ENCODE measurements around the gene HES1. TPM values are rescaled to one million over a fixed set of nuclear protein-coding genes. Genes with fewer than 3 reads are reported as not detected.

HES1 gene
- total RNA-seq, 2 donors from 2014 or later, result 2.4 to 3.1 TPM

GRCh38 chr3:194165271-194166018 is 29.5 kb downstream of the HES1 start:
- DNase-seq, result no peak
- Mint-ChIP-seq H3K4me3 (no peak overlapping the region), H3K36me3 (ENCODE audit: low read depth) (peaks cover 9% of the 10 kb centered on the region), H3K27me3 (peaks cover 92% of the 10 kb centered on the region), H3K4me1 (peaks cover 4% of the 10 kb centered on the region), H3K27ac (no peak overlapping the region)
- no peaks in the 10 kb centered on the region for H3K9me3 ChIP-seq (ENCODE audit: control insufficient read depth, low read length, poor library complexity, severe bottlenecking)
- ATAC-seq, result no peak

GRCh38 chr3:194166682-194167479 is 30.9 kb downstream of the HES1 start:
- H3K4me3 Mint-ChIP-seq, result no peak overlapping the region
- DNase-seq, result no peak
- H3K9me3 ChIP-seq (ENCODE audit: control insufficient read depth, low read length, poor library complexity, severe bottlenecking), result no peaks in the 10 kb centered on the region
- no peak overlapping the region for H3K27ac Mint-ChIP-seq
- peaks cover 7% of the 10 kb centered on the region for H3K36me3 Mint-ChIP-seq (ENCODE audit: low read depth)
- H3K27me3 Mint-ChIP-seq, result peaks cover 78% of the 10 kb centered on the region
- ATAC-seq, result no peak
- H3K4me1 Mint-ChIP-seq, result peaks cover 2% of the 10 kb centered on the region

- DNase-seq, result no peak
- Mint-ChIP-seq H3K27ac (no peak overlapping the region), H3K4me1 (peaks cover 2% of the 10 kb centered on the region), H3K27me3 (peaks cover 71% of the 10 kb centered on the region), H3K36me3 (ENCODE audit: low read depth) (peaks cover 6% of the 10 kb centered on the region), H3K4me3 (no peak overlapping the region)
- ATAC-seq, result no peak
- no peaks in the 10 kb centered on the region for H3K9me3 ChIP-seq (ENCODE audit: control insufficient read depth, low read length, poor library complexity, severe bottlenecking)
These were observed 31.7 kb downstream of the HES1 start for GRCh38 chr3:194167480-194168282.

GRCh38 chr3:194168994-194169393 is 33.0 kb downstream of the HES1 start:
- Mint-ChIP-seq H3K4me1 (peaks cover 2% of the 10 kb centered on the region), H3K27me3 (peaks cover 59% of the 10 kb centered on the region), H3K36me3 (ENCODE audit: low read depth) (peaks cover 4% of the 10 kb centered on the region), H3K27ac (no peak overlapping the region), H3K4me3 (no peak overlapping the region)
- DNase-seq (no peak), ATAC-seq (no peak)
- no peaks in the 10 kb centered on the region for H3K9me3 ChIP-seq (ENCODE audit: control insufficient read depth, low read length, poor library complexity, severe bottlenecking)

- peaks cover 4% of the 10 kb centered on the region for H3K36me3 Mint-ChIP-seq (ENCODE audit: low read depth)
- no peak overlapping the region for H3K4me3 Mint-ChIP-seq
- peaks cover 2% of the 10 kb centered on the region for H3K4me1 Mint-ChIP-seq
- no peak for ATAC-seq
- no peak for DNase-seq
- no peaks in the 10 kb centered on the region for H3K9me3 ChIP-seq (ENCODE audit: control insufficient read depth, low read length, poor library complexity, severe bottlenecking)
- peaks cover 58% of the 10 kb centered on the region for H3K27me3 Mint-ChIP-seq
- H3K27ac Mint-ChIP-seq, result peak overlapping the region; percentile 53
These were observed 33.6 kb downstream of the HES1 start for GRCh38 chr3:194169595-194169994.

GRCh38 chr3:194170793-194171192 is 34.8 kb downstream of the HES1 start:
- Mint-ChIP-seq H3K36me3 (ENCODE audit: low read depth) (peaks cover 2% of the 10 kb centered on the region), H3K27me3 (peaks cover 53% of the 10 kb centered on the region), H3K4me3 (no peak overlapping the region), H3K27ac (no peak overlapping the region), H3K4me1 (peaks cover 2% of the 10 kb centered on the region)
- ATAC-seq (no peak), DNase-seq (no peak)
- no peaks in the 10 kb centered on the region for H3K9me3 ChIP-seq (ENCODE audit: control insufficient read depth, low read length, poor library complexity, severe bottlenecking)

GRCh38 chr3:194174406-194174805 is 38.5 kb downstream of the HES1 start:
- no peak for DNase-seq
- Mint-ChIP-seq H3K4me1 (no peaks in the 10 kb centered on the region), H3K27ac (no peak overlapping the region), H3K4me3 (no peak overlapping the region), H3K36me3 (ENCODE audit: low read depth) (peaks cover 2% of the 10 kb centered on the region), H3K27me3 (peaks cover 46% of the 10 kb centered on the region)
- ATAC-seq, result no peak
- no peaks in the 10 kb centered on the region for H3K9me3 ChIP-seq (ENCODE audit: control insufficient read depth, low read length, poor library complexity, severe bottlenecking)

GRCh38 chr3:194174980-194175379 is 39.0 kb downstream of the HES1 start:
- peaks cover 45% of the 10 kb centered on the region for H3K27me3 Mint-ChIP-seq
- no peak overlapping the region for H3K4me3 Mint-ChIP-seq
- H3K4me1 Mint-ChIP-seq, result no peaks in the 10 kb centered on the region
- DNase-seq (no peak), ATAC-seq (no peak)
- no peak overlapping the region for H3K27ac Mint-ChIP-seq
- peaks cover 2% of the 10 kb centered on the region for H3K36me3 Mint-ChIP-seq (ENCODE audit: low read depth)
- no peaks in the 10 kb centered on the region for H3K9me3 ChIP-seq (ENCODE audit: control insufficient read depth, low read length, poor library complexity, severe bottlenecking)

GRCh38 chr3:194176274-194176991 is 40.5 kb downstream of the HES1 start:
- no peaks in the 10 kb centered on the region for H3K9me3 ChIP-seq (ENCODE audit: control insufficient read depth, low read length, poor library complexity, severe bottlenecking)
- no peak for ATAC-seq
- Mint-ChIP-seq H3K4me3 (no peak overlapping the region), H3K27ac (no peak overlapping the region), H3K36me3 (ENCODE audit: low read depth) (peaks cover 2% of the 10 kb centered on the region), H3K27me3 (peaks cover 43% of the 10 kb centered on the region), H3K4me1 (peaks cover 2% of the 10 kb centered on the region)
- no peak for DNase-seq

GRCh38 chr3:194177141-194177540 is 41.2 kb downstream of the HES1 start:
- ATAC-seq, result no peak
- no peak for DNase-seq
- no peaks in the 10 kb centered on the region for H3K9me3 ChIP-seq (ENCODE audit: control insufficient read depth, low read length, poor library complexity, severe bottlenecking)
- Mint-ChIP-seq H3K36me3 (ENCODE audit: low read depth) (peaks cover 2% of the 10 kb centered on the region), H3K27me3 (peaks cover 43% of the 10 kb centered on the region), H3K4me1 (peaks cover 2% of the 10 kb centered on the region), H3K4me3 (no peak overlapping the region), H3K27ac (no peak overlapping the region)

GRCh38 chr3:194178128-194178527 is 42.2 kb downstream of the HES1 start:
- no peaks in the 10 kb centered on the region for H3K9me3 ChIP-seq (ENCODE audit: control insufficient read depth, low read length, poor library complexity, severe bottlenecking)
- peaks cover 2% of the 10 kb centered on the region for H3K4me1 Mint-ChIP-seq
- ATAC-seq (no peak), DNase-seq (no peak)
- H3K27me3 Mint-ChIP-seq, result peaks cover 43% of the 10 kb centered on the region
- no peak overlapping the region for H3K27ac Mint-ChIP-seq
- H3K4me3 Mint-ChIP-seq, result no peak overlapping the region
- H3K36me3 Mint-ChIP-seq (ENCODE audit: low read depth), result peaks cover 2% of the 10 kb centered on the region

- no peak for DNase-seq
- no peaks in the 10 kb centered on the region for H3K9me3 ChIP-seq (ENCODE audit: control insufficient read depth, low read length, poor library complexity, severe bottlenecking)
- ATAC-seq, result no peak
- H3K27ac Mint-ChIP-seq, result no peak overlapping the region
- H3K4me1 Mint-ChIP-seq, result peaks cover 2% of the 10 kb centered on the region
- peaks cover 2% of the 10 kb centered on the region for H3K36me3 Mint-ChIP-seq (ENCODE audit: low read depth)
- no peak overlapping the region for H3K4me3 Mint-ChIP-seq
- peaks cover 43% of the 10 kb centered on the region for H3K27me3 Mint-ChIP-seq
These were observed 42.7 kb downstream of the HES1 start for GRCh38 chr3:194178669-194179068.

Measured in T-helper 17 cell (primary cell).